ENCODE data around the gene DNA2.
"Not testable (repeated sequence)": the region's sequence is repeated elsewhere in the genome, so short reads cannot be mapped to it uniquely, and the experiment has no call there.

- TF ChIP-seq CTCF (IDR thresholded peaks at IDR 0.05); POLR2AphosphoS5 (IDR thresholded peaks at IDR 0.05); POLR2A (IDR thresholded peaks at IDR 0.05); EP300 (IDR thresholded peaks at IDR 0.05; ENCODE audit: low read depth): not testable (repeated sequence)
These were observed 44.4 kb upstream of the DNA2 start for GRCh38 chr10:68516216-68516615.

Data from transverse colon (tissue), 4 donors.